K562 (cell line): ENCODE results near the gene JAM2. TPM values are rescaled to one million over a fixed set of nuclear protein-coding genes. Genes with fewer than 3 reads are reported as not detected.

Experiments used
- CBX2 ChIP-seq: fragments of 200-600 bp; sonication (generic); IDR thresholded peaks from one replicate; pipeline ENCODE4 v1.6.1; 2012; ENCODE audit warnings: mild to moderate bottlenecking, low read length, inconsistent platforms; ENCODE audit not compliant: insufficient read depth, poor library complexity, severe bottlenecking
- CGGBP1 ChIP-seq: fragments of 250-450 bp; sonication (Bioruptor Pico); IDR thresholded peaks from 2 replicates; pipeline ENCODE4 v1.9.0; 2021; ENCODE audit warnings: mild to moderate bottlenecking
- DLX4 ChIP-seq: fragments of 250-450 bp; sonication (Bioruptor Pico); IDR thresholded peaks from 2 replicates; pipeline ENCODE4 v1.6.1; 2021; ENCODE audit warnings: mild to moderate bottlenecking
- ERF ChIP-seq: fragments of 450-650 bp; formaldehyde crosslinking; IDR thresholded peaks from 2 replicates; pipeline ENCODE4 v1.4.0; 2020; ENCODE audit warnings: mild to moderate bottlenecking, mixed read lengths
- JUN ChIP-seq, 2 experiments: sonication (generic) in 1 of 2; formaldehyde crosslinking in 1 of 2; IDR thresholded peaks; 2 replicates each; pipeline versions ENCODE4 v1.6.1 to v1.8.0; 2012 to 2022; ENCODE audit warnings: borderline replicate concordance in 2 of 2, mild to moderate bottlenecking in 2 of 2, improper control_type of control experiment in 1 of 2, low read depth in 1 of 2, low read length in 1 of 2, missing genetic modification reagents in 1 of 2
- LARP7 ChIP-seq: fragments of 450-650 bp; IDR thresholded peaks from 2 replicates; pipeline ENCODE4 v1.6.1; 2016
- MAFF ChIP-seq: IDR thresholded peaks from 2 replicates; pipeline ENCODE4 v1.6.1; 2012; ENCODE audit warnings: low read length, improper control_type of control experiment
- MTF1 ChIP-seq: fragments of 250-450 bp; sonication (Bioruptor Pico); IDR thresholded peaks from 2 replicates; pipeline ENCODE4 v1.9.0; 2021; ENCODE audit warnings: moderate library complexity, mild to moderate bottlenecking, inconsistent platforms, borderline replicate concordance
- NFIX ChIP-seq: fragments of 250-450 bp; sonication (Bioruptor Pico); IDR thresholded peaks from 2 replicates; pipeline ENCODE4 v1.4.0; 2020; ENCODE audit warnings: low read depth, mild to moderate bottlenecking, moderate library complexity
- NFXL1 ChIP-seq: fragments of 450-650 bp; formaldehyde crosslinking; IDR thresholded peaks from 2 replicates; pipeline ENCODE4 v1.4.0; 2021; ENCODE audit warnings: mild to moderate bottlenecking
- NUFIP1 ChIP-seq: fragments of 450-650 bp; IDR thresholded peaks from 2 replicates; pipeline ENCODE4 v1.6.1; 2018; ENCODE audit not compliant: partially characterized antibody
- PHTF2 ChIP-seq: fragments of 250-450 bp; sonication (Bioruptor Pico); IDR thresholded peaks from 2 replicates; pipeline ENCODE4 v1.5.0; 2021; ENCODE audit warnings: mild to moderate bottlenecking
- PTRF ChIP-seq: fragments of 450-650 bp; IDR thresholded peaks from 2 replicates; pipeline ENCODE4 v1.6.1; 2016; ENCODE audit warnings: mild to moderate bottlenecking, missing genetic modification characterization, missing compliant biosample characterization
- RBFOX2 ChIP-seq: fragments of 200-400 bp; formaldehyde crosslinking; IDR thresholded peaks from 2 replicates; pipeline ENCODE4 v1.6.1; 2017; ENCODE audit warnings: low read depth, mild to moderate bottlenecking, low read length, moderate library complexity
- RERE ChIP-seq: sonication (generic); formaldehyde crosslinking; IDR thresholded peaks from 2 replicates; pipeline ENCODE4 v1.8.0; 2023; ENCODE audit warnings: missing genetic modification reagents, mild to moderate bottlenecking, borderline replicate concordance
- SMAD1 ChIP-seq: fragments of 150-350 bp; IDR thresholded peaks from 2 replicates; pipeline ENCODE4 v1.6.1; 2014; ENCODE audit warnings: low read length, low read depth; ENCODE audit not compliant: partially characterized antibody
- ZNF143 ChIP-seq: sonication (generic); formaldehyde crosslinking; IDR thresholded peaks from 2 replicates; pipeline ENCODE4 v1.9.0; 2022; ENCODE audit warnings: mild to moderate bottlenecking, missing genetic modification reagents
- ZNF175 ChIP-seq: fragments of 200-800 bp; sonication (Bioruptor generic); IDR thresholded peaks from 2 replicates; pipeline ENCODE4 v1.6.1; 2016; ENCODE audit warnings: low read depth, mild to moderate bottlenecking, missing genetic modification characterization, missing compliant biosample characterization
- ZNF696 ChIP-seq: fragments of 250-450 bp; sonication (Bioruptor Pico); conservative IDR thresholded peaks from 2 replicates; pipeline ENCODE4 v1.4.0; 2020; ENCODE audit warnings: mild to moderate bottlenecking, moderate library complexity
- polyA plus RNA-seq, 8 experiments: library from polyadenylated mRNA; depleted of rRNA in 4 of 8; stranded (reverse) in 5 of 8; unstranded in 3 of 8; fragments of >200 nt; fragmentation: Nextera tagmentation in 2 of 8; fragmentation: Illumina TruSeq in 1 of 8; extraction: Ambion mirVana in 2 of 8; extraction: Trizol in 1 of 8; gene quantifications; 2 replicates each; pipeline versions ENCODE4 v1.2.1 to v1.2.3, GENCODE V29; 2011 to 2014; ENCODE audit warnings: inconsistent platforms in 1 of 8, missing spikeins in 1 of 8
- total RNA-seq, 7 experiments: library from RNA; depleted of rRNA in 6 of 7; stranded (reverse); fragments of >200 nt in 6 of 7; fragmentation: Illumina TruSeq in 2 of 7; extraction: Trizol in 2 of 7; gene quantifications; 2 replicates each; pipeline versions ENCODE4 v1.2.1 to v1.2.3, GENCODE V29; 2011 to 2021; ENCODE audit warnings: low replicate concordance in 1 of 7
- TF ChIP-seq, protein P1 (sequence below): fragments of 450-650 bp; IDR thresholded peaks from 2 replicates; pipeline ENCODE4 v1.6.1; 2016; ENCODE audit warnings: low read depth, mild to moderate bottlenecking, moderate library complexity

The JAM2 gene
- total and polyA plus RNA-seq, 9 of the 15 experiments (the other 6 are each of a cell fraction or from before 2014, with no cell fraction given), result 0.03 to 0.08 (median 0.07) TPM; not detected in 6

GRCh38 chr21:25607151-25608043 lies 31.7 kb upstream of the JAM2 start, which contains the start of gene MRPL39 (continued):
- TF ChIP-seq JUN (IDR thresholded peaks at IDR 0.05; ENCODE audit: borderline replicate concordance, low read depth, low read length) (peak; percentile 37; the same call in 1 of the 2 replicates), JUN (CRISPR knock-in tag; IDR thresholded peaks at IDR 0.05; ENCODE audit: borderline replicate concordance) (no peak), LARP7 (peak; percentile 46; the same call in 1 of the 2 replicates), MAFF (no peak), NUFIP1 (peak; percentile 31), CBX2 (no peak), DLX4 (CRISPR knock-in tag) (no peak), RERE (CRISPR knock-in tag) (no peak), ZNF175 (no peak), MTF1 (no peak), PTRF (no peak), ZNF696 (no peak), ERF (CRISPR knock-in tag) (no peak), NFIX (CRISPR knock-in tag) (no peak), SMAD1 (peak; percentile 84), ZNF143 (no peak), PHTF2 (CRISPR knock-in tag) (no peak), RBFOX2 (peak; percentile 99), CGGBP1 (CRISPR knock-in tag) (0 out of 2 replicates have a peak, but pooled peaks have one; percentile 27), NFXL1 (CRISPR knock-in tag) (no peak)
- TF ChIP-seq, protein P1, sequence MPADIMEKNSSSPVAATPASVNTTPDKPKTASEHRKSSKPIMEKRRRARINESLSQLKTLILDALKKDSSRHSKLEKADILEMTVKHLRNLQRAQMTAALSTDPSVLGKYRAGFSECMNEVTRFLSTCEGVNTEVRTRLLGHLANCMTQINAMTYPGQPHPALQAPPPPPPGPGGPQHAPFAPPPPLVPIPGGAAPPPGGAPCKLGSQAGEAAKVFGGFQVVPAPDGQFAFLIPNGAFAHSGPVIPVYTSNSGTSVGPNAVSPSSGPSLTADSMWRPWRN, result no peak
